Gastroesophageal sphincter (tissue), 3 donors: Measurements from ENCODE around the gene PRRX1.

Experiments
- CTCF ChIP-seq, 4 experiments: fragments of 200-600 bp in 2 of 4; fragments of 450-650 bp in 2 of 4; sonication (generic) in 1 of 4; IDR thresholded peaks; one replicate each; pipeline ENCODE4 v1.5.1; 2017 to 2019; ENCODE audit warnings: antibody characterized with exemption in 4 of 4, mild to moderate bottlenecking in 2 of 4, moderate library complexity in 2 of 4
- POLR2A ChIP-seq, 2 donors: fragments of 450-650 bp; IDR thresholded peaks; one replicate each; pipeline ENCODE4 v1.6.1; 2017; ENCODE audit warnings: antibody characterized with exemption in 2 of 2, mild to moderate bottlenecking in 2 of 2, moderate library complexity in 1 of 2
- POLR2AphosphoS5 ChIP-seq: sonication (generic); formaldehyde crosslinking; IDR thresholded peaks from one replicate; pipeline ENCODE4 v1.6.1; 2017; ENCODE audit warnings: antibody characterized with exemption

GRCh38 chr1:170672316-170672715 is 8.4 kb downstream of the PRRX1 start:
- no peak for TF ChIP-seq POLR2AphosphoS5
- no peak for TF ChIP-seq CTCF (IDR thresholded peaks at IDR 0.05)
- TF ChIP-seq POLR2A (IDR thresholded peaks at IDR 0.05), result no peak
